HCT116 (cell line): ENCODE data around the gene FASN. TPM values are rescaled to one million over a fixed set of nuclear protein-coding genes. Genes with fewer than 3 reads are reported as not detected.

Experiments
- ATAC-seq: fragments of 200-7000 bp; cut with Tn5 transposase; 2 replicates; pipeline ENCODE4 v1.9.1; 2020; ENCODE audit warnings: mild to moderate bottlenecking, moderate library complexity
- BruUV-seq: library from RNA; stranded (reverse); fragments of 400-500 nt; replicated peaks from 2 replicates; lab custom pipeline; 2021; lab: Mats Ljungman, UMichigan
- CTCF ChIA-PET: fragments of 300-600 bp; sonication (Branson Sonifier 250); formaldehyde crosslinking; loops from one replicate; lab custom pipeline; 2021; ENCODE audit warnings: antibody characterized with exemption; lab: Charles Lee
- POLR2A ChIA-PET: fragments of 300-600, 350-600 bp; sonication (Branson Sonifier 250); formaldehyde crosslinking; loops from one replicate; lab custom pipeline; 2021; ENCODE audit warnings: antibody characterized with exemption; lab: Charles Lee
- RAD21 ChIA-PET, 2 experiments: fragments of 300-600 bp; sonication (Branson Sonifier 250); formaldehyde crosslinking; loops; one replicate each; lab custom pipeline; 2023; ENCODE audit warnings: low total read pairs in 2 of 2; ENCODE audit not compliant: uncharacterized antibody in 2 of 2, unreplicated experiment in 2 of 2, low non-redundant PET in 1 of 2; lab: Charles Lee
- DNase-seq: peaks from one replicate; pipeline ENCODE4 v3.0.0-alpha.2; 2010; ENCODE audit warnings: low read depth, low spot score
- H2AFZ ChIP-seq: fragments of 200-600 bp; shearing (Covaris generic), sonication (generic); 2 replicates; pipeline ENCODE4 v1.6.1; 2017; ENCODE audit warnings: low read depth, mixed run types, mixed read lengths, antibody characterized with exemption, low read length; ENCODE audit not compliant: poor library complexity, severe bottlenecking
- H3K27ac ChIP-seq: 2 replicates; pipeline ENCODE4 v1.5.1; 2012; ENCODE audit warnings: low read depth, low read length
- H3K27me3 ChIP-seq: fragments of 200-600 bp; sonication (generic); 2 replicates; pipeline ENCODE4 v1.6.1; 2016; ENCODE audit warnings: mixed run types, low read length, mixed read lengths; ENCODE audit not compliant: insufficient read depth
- H3K36me3 ChIP-seq, 2 experiments: fragments of 200-500 bp in 1 of 2; fragments of 200-600 bp in 1 of 2; sonication (Bioruptor generic) in 1 of 2; sonication (generic) in 1 of 2; 2 replicates each; pipeline versions ENCODE4 v1.5.1 to v1.6.1; 2014 to 2016; ENCODE audit warnings: low read length in 2 of 2, inconsistent platforms in 1 of 2, mixed read lengths in 1 of 2, mixed run types in 1 of 2; ENCODE audit not compliant: insufficient read depth in 2 of 2, control insufficient read depth in 1 of 2
- H3K4me1 ChIP-seq, 2 experiments: fragments of 200-600 bp in 1 of 2; sonication (generic) in 1 of 2; 2 replicates each; pipeline versions ENCODE4 v1.5.1 to v1.6.1; 2012 to 2017; ENCODE audit warnings: low read length in 2 of 2, inconsistent platforms in 1 of 2, mild to moderate bottlenecking in 1 of 2, mixed read lengths in 1 of 2, mixed run types in 1 of 2, moderate library complexity in 1 of 2; ENCODE audit not compliant: insufficient read depth in 2 of 2, control insufficient read depth in 1 of 2
- H3K4me2 ChIP-seq: fragments of 200-600 bp; sonication (generic); 2 replicates; pipeline ENCODE4 v1.6.1; 2017; ENCODE audit warnings: mixed run types, low read length, mixed read lengths
- H3K4me3 ChIP-seq, 2 experiments: fragments of 200-600 bp in 1 of 2; sonication (generic) in 1 of 2; replicated peaks in 1 of 2; 2 replicates each; pipeline ENCODE4 v1.5.1; 2011 to 2016; ENCODE audit warnings: low read length in 2 of 2, control low read depth in 1 of 2, low read depth in 1 of 2, mild to moderate bottlenecking in 1 of 2, mixed read lengths in 1 of 2, mixed run types in 1 of 2
- H3K79me2 ChIP-seq: fragments of 200-600 bp; sonication (generic); 2 replicates; pipeline ENCODE4 v1.6.1; 2017; ENCODE audit warnings: mild to moderate bottlenecking, mixed run types, low read length, moderate library complexity, mixed read lengths; ENCODE audit not compliant: insufficient read depth
- H3K9ac ChIP-seq: fragments of 200-600 bp; sonication (generic); 2 replicates; pipeline ENCODE4 v1.6.1; 2016; ENCODE audit warnings: low read length, mixed read lengths
- H3K9me2 ChIP-seq: fragments of 200-600 bp; sonication (generic), shearing (Covaris generic); 2 replicates; pipeline ENCODE4 v1.6.1; 2017; ENCODE audit warnings: mixed run types, mild to moderate bottlenecking, moderate library complexity; ENCODE audit not compliant: insufficient read depth
- H3K9me3 ChIP-seq, 2 experiments: fragments of 200-500 bp in 1 of 2; fragments of 200-600 bp in 1 of 2; sonication (Bioruptor generic) in 1 of 2; sonication (generic) in 1 of 2; 2 replicates each; pipeline ENCODE4 v1.6.1; 2014 to 2017; ENCODE audit warnings: low read length in 2 of 2, mixed read lengths in 2 of 2, inconsistent platforms in 1 of 2, low read depth in 1 of 2, mild to moderate bottlenecking in 1 of 2, mixed run types in 1 of 2, moderate library complexity in 1 of 2; ENCODE audit not compliant: control insufficient read depth in 1 of 2, insufficient read depth in 1 of 2
- H4K20me1 ChIP-seq: fragments of 200-600 bp; sonication (generic), shearing (Covaris generic); 2 replicates; pipeline ENCODE4 v1.6.1; 2017; ENCODE audit warnings: mixed run types, mild to moderate bottlenecking, moderate library complexity; ENCODE audit not compliant: insufficient read depth
- ATF3 ChIP-seq: IDR thresholded peaks from 2 replicates; pipeline ENCODE4 v1.6.1; 2012
- CBX3 ChIP-seq: IDR thresholded peaks from 2 replicates; pipeline ENCODE4 v1.6.1; 2012; ENCODE audit warnings: low read depth
- CTCF ChIP-seq, 3 experiments: fragments of 200-600 bp in 1 of 3; sonication (generic) in 1 of 3; IDR thresholded peaks in 2 of 3; conservative IDR thresholded peaks in 1 of 3; 2 replicates each; pipeline ENCODE4 v1.5.1; 2012 to 2017; ENCODE audit warnings: low read depth in 2 of 3, low read length in 2 of 3, antibody characterized with exemption in 1 of 3, borderline replicate concordance in 1 of 3, control low read depth in 1 of 3, mild to moderate bottlenecking in 1 of 3, mixed read lengths in 1 of 3, mixed run types in 1 of 3, moderate library complexity in 1 of 3; ENCODE audit not compliant: insufficient read depth in 1 of 3
- ELF1 ChIP-seq: IDR thresholded peaks from 2 replicates; pipeline ENCODE4 v1.6.1; 2012; ENCODE audit warnings: low read depth, borderline replicate concordance
- EZH2phosphoT487 ChIP-seq: fragments of 200-600 bp; IDR thresholded peaks from 2 replicates; pipeline ENCODE4 v1.6.1; 2018; ENCODE audit warnings: antibody characterized with exemption, borderline replicate concordance
- FOSL1 ChIP-seq: IDR thresholded peaks from 2 replicates; pipeline ENCODE4 v1.6.1; 2012; ENCODE audit warnings: low read depth
- JUND ChIP-seq: IDR thresholded peaks from 2 replicates; pipeline ENCODE4 v1.6.1; 2012
- MAX ChIP-seq: IDR thresholded peaks from 2 replicates; pipeline ENCODE4 v1.6.1; 2012
- RAD21 ChIP-seq: IDR thresholded peaks from 2 replicates; pipeline ENCODE4 v1.6.1; 2012; ENCODE audit warnings: low read depth, mild to moderate bottlenecking
- REST ChIP-seq: IDR thresholded peaks from 2 replicates; pipeline ENCODE4 v1.6.1; 2012; ENCODE audit warnings: low read depth
- SIN3A ChIP-seq: IDR thresholded peaks from 2 replicates; pipeline ENCODE4 v1.6.1; 2012; ENCODE audit warnings: low read depth
- ZFX ChIP-seq: fragments of 450-650 bp; IDR thresholded peaks from 2 replicates; pipeline ENCODE4 v1.6.1; 2017
- ZNF274 ChIP-seq: fragments of 200-500 bp; sonication (Bioruptor generic); IDR thresholded peaks from 2 replicates; pipeline ENCODE4 v1.6.1; 2014; ENCODE audit warnings: mild to moderate bottlenecking, low read depth, low read length, inconsistent platforms
- intact Hi-C: fragments of 100-400 bp; cut with micrococcal nuclease; formaldehyde crosslinking; loops from 2 replicates; pipeline ENCODE4 v1.10.0; 2022
- total RNA-seq: library from RNA; stranded (reverse); gene quantifications from one replicate; pipeline ENCODE4 v1.2.1, GENCODE V29; 2021; ENCODE audit not compliant: unreplicated experiment

Gene FASN
- total RNA-seq, 1 experiment from 2014 or later = 754 TPM

GRCh38 chr17:82106688-82107305 is 8.8 kb upstream of the FASN start:
- Histone ChIP-seq H3K4me3 (peak overlapping the region; percentile 68 to 70), H3K9me3 (no peaks in the 10 kb centered on the region), H2AFZ (no peak overlapping the region), H3K36me3 (peaks cover 0 to 5% of the 10 kb centered on the region in 2 experiments; a peak in 1 of 4 replicates), H3K79me2 (peaks cover 11% of the 10 kb centered on the region; the same call in 1 of the 2 replicates)
- no peak for DNase-seq
- POLR2A ChIA-PET = interaction anchor here (0.8 to 2.3 kb wide), 4 partner anchors 8 to 122 kb away, joined by 3 to 11 read pairs (median 4); partner anchors contain the start of genes DCXR, FASN and SLC16A3
- CTCF ChIA-PET = interaction anchor here (0.6 to 1.9 kb wide), 7 partner anchors 9 to 99 kb away, joined by 3 to 15 read pairs (median 4); partner anchors contain the start of genes DCXR, FASN and RAC3
- TF ChIP-seq ATF3 = no peak
- TF ChIP-seq ZFX = no peak
- TF ChIP-seq RAD21 = no peak
- no peak for TF ChIP-seq REST
- TF ChIP-seq ZNF274 = no peak
- no peak for TF ChIP-seq FOSL1
- no peak for TF ChIP-seq EZH2phosphoT487
- no peak for TF ChIP-seq JUND
- no peak for TF ChIP-seq MAX
- TF ChIP-seq ELF1 = no peak
- TF ChIP-seq CTCF (IDR thresholded peaks at IDR 0.05 in 2 of 3, conservative IDR thresholded peaks at IDR 0.05 in 1 of 3; ENCODE audit: borderline replicate concordance in 1 of 3, insufficient read depth in 1 of 3, low read depth in 2 of 3, low read length in 2 of 3) = no peak
- no peak for TF ChIP-seq SIN3A
- TF ChIP-seq CBX3 = no peak
- TF ChIP-seq, all 23 proteins: peak for 0
- RAD21 ChIA-PET = interaction anchor here in 1 of 2 experiments (1.0 to 1.2 kb wide), 2 partner anchors 48 to 76 kb away, joined by 4 read pairs; no protein-coding TSS in a partner anchor
- H3K9ac ChIP-seq = peak overlapping the region; percentile 78
- peaks cover 37 to 48% of the 10 kb centered on the region in 2 experiments for H3K4me1 ChIP-seq
- no peaks in the 10 kb centered on the region for H4K20me1 ChIP-seq
- H3K4me2 ChIP-seq = peak overlapping the region; percentile 93
- H3K27me3 ChIP-seq = no peaks in the 10 kb centered on the region
- no TSS peak for BruUV-seq
- H3K27ac ChIP-seq = peak overlapping the region; percentile 94
- no peak for ATAC-seq
- H3K9me2 ChIP-seq = no peaks in the 10 kb centered on the region
- intact Hi-C loops = loop anchor here (2.0 to 5.0 kb wide), 2 partner anchors 36 to 48 kb away; no protein-coding TSS in a partner anchor
